GM18519 (cell line): ENCODE results near the gene GRIA3.

ENCODE experiments used
- ATAC-seq: cut with Tn5 transposase; IDR thresholded peaks from one replicate; pipeline ENCODE4 v1.9.1; 2021; ENCODE audit warnings: mild to moderate bottlenecking, moderate library complexity; ENCODE audit not compliant: unreplicated experiment, low FRiP score

GRIA3 gene

DNA sequence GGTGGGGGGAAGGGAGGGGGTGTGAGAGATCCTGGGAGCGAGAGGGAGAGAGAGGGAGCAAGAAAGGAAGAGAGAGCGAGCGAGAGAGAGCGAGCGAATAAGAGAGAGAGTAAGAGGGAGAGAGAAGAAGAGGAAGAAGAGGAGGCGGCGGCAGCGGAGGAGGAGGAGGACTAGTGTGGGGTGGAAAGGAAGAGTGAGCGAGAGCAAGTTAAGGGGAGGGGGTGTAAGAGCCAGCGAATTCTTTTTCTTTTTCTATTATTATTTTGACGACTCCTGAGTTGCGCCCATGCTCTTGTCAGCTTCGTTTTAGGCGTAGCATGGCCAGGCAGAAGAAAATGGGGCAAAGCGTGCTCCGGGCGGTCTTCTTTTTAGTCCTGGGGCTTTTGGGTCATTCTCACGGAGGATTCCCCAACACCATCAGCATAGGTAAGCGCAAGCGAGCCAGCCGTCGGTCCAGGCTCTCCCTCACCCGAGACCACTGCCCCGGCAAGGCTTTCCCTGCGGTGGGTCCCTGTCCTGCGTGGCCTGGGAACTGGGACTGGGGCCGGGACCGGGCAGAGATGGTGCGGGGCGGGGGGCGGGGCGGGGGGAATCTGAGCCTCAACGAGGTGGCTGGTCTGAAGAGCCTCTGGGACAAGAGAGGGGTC lies at the start of gene GRIA3:
TSS of gene GRIA3 (plus strand) at position 60 of the 647 bp plus-strand sequence. CDS start at position 318, 258 bp downstream.
- no peak for ATAC-seq

- no peak for ATAC-seq
Observed at GRCh38 chrX:123138473-123138872, 45.6 kb upstream of the GRIA3 start.

DNA sequence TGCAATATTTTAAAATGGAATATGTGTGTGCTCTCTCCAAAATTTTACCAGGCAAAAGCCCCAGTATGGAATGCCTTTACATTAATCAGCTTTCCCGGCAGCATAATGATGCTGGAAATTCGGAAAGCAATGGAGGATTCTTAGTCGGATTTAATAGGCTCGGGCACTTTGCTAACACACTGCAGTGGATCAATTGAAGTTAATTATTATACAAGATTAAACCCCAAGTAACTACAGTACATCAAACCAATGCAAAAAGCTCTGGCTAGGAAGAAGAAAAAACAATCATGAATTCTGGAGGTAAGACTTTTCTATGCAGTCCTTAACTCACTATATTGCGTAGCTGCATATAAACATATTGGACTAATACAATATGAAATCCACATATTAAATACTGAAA lies 43.6 kb upstream of the GRIA3 start:
- no peak for ATAC-seq

- no peak for ATAC-seq
Observed at GRCh38 chrX:123140904-123141303, 43.2 kb upstream of the GRIA3 start.

DNA sequence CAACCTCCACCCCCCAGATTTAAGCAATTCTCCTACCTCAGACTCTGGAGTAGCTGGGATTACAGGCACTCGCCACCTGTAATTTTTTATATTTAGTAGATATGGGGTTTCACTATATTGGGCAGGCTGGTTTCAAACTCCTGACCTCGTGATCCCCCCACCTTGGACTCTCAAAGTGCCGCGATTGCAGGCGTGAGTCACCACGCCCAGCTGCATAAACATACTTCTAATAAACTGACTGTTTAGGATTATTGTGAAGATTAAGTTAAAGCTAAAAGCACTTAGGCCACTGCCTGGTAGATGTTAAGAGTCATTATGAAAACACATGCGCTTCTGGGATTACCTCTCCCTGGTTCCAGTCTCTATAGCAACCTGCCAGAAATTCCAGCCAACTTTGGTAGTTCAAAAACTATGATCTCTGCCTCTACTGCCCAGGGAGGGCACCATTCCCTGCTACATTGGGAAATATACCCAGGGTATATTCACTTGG lies 30.2 kb upstream of the GRIA3 start:
- ATAC-seq: no peak

DNA sequence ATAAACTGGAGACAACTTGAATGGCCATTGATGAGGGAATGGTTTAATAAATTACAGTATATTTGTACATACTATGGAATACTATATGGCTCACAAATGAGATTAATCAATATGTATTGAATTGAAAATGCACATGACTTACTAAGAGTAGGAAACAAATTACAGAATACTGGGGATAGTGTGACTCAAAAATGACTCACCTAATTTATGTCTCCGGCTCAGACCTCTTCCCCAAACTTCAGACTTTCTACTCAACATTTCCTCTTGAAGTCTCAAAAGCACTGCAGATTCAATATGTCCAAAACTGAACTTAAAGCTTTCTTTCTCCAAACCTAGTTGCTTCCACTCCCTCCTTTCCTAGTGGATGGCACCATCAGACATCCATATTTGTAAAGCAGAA lies 28.8 kb upstream of the GRIA3 start:
- no peak for ATAC-seq

DNA sequence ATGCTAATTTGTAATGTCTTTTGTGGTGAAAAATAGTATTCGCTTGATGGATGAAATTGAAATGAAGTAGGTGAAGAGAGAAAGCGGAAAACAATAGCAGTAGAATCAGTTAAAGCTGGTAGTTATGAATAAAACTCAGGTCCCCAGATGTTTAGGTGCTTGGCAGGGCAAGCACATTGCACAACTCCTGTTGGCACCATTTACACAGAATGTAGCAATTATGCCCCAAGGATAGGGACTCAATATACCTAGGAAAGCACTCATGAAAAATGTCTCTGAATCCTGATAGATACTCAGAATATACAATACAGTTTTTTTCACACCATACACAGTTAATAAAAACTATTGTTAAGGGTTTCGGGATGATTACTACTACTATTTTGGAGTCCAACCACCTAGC lies 26.5 kb upstream of the GRIA3 start:
- no peak for ATAC-seq

- no peak for ATAC-seq
Observed at GRCh38 chrX:123159403-123159802, 24.7 kb upstream of the GRIA3 start.

DNA sequence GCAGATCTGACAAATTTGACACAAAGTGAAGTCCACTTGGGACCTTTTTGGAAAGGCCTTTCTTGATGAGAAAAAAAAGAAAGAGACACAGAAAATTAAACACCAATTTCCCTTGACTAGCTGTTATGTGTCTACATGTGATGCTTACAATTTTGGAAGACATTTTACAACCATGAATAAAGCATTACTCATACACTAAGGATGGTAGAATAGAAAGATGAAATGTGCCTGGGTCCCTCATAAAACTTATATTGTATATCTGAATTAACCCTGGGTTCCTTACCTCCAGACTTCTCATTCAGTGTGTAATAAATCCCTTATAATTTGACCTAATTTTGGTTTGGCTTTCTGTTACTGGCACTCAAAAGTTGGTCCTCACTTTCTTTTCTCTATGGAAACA lies 16.5 kb upstream of the GRIA3 start:
- no peak for ATAC-seq

GRCh38 chrX:123169247-123169901 lies 14.7 kb upstream of the GRIA3 start:
- ATAC-seq: no peak

GRCh38 chrX:123170546-123170945 lies 13.5 kb upstream of the GRIA3 start:
- no peak for ATAC-seq

DNA sequence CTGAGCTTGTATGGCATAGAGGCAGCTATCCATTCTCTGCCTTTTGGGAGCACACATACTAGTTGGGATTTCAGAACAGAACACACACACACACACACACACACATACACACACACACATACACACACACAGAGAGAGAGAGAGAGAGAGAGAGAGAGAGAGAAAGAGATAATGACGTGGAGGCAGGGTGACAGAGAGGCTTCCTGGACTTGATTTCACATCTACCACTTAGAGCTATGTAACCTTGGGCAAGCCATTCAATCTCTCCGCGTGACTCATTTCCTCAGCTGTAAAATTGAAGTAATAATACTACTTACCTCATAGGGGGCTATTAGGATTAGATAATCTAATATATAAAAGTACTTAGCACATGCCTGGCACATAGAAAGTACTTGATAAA lies 12.3 kb upstream of the GRIA3 start:
- no peak for ATAC-seq

DNA sequence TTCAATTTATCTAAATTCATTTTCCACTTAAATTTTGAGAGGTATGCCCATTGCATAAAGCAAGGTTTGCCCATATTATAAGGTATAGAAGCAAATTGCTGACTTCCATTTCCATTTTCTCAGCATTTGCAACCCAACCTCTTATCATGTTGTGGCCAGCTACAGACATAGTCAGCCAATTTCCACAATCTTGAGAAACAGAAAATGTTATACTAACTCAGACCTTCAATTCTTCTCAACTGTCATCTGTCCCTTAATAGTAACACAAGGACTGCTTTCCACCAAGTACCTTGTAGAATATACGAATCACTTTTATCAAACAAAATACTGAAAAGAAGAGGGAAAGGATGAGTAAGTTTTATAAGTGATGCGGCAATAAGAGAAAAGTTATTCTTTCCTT lies 11.2 kb upstream of the GRIA3 start:
- no peak for ATAC-seq

DNA sequence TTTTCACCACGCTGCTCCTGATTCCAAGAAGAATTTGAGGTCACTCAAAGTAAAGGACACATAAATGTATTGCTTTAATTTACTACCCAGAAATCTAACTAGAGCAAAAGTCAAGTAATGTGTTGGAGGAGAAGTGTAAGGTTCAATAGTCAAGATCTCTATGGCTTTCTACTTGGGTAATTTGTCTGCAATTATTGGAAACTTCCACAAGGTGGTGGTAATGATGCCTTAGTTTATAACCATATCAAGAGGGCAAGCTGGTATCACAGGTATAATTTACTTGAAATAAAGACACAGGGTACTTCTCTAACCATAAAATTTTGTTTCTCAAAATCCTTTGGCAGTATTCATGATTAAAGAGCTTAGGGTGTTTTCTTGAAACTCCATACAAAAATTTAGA lies 10.2 kb upstream of the GRIA3 start:
- ATAC-seq: peak; percentile 48

GRCh38 chrX:123175366-123176122 lies 8.5 kb upstream of the GRIA3 start:
- ATAC-seq: no peak

DNA sequence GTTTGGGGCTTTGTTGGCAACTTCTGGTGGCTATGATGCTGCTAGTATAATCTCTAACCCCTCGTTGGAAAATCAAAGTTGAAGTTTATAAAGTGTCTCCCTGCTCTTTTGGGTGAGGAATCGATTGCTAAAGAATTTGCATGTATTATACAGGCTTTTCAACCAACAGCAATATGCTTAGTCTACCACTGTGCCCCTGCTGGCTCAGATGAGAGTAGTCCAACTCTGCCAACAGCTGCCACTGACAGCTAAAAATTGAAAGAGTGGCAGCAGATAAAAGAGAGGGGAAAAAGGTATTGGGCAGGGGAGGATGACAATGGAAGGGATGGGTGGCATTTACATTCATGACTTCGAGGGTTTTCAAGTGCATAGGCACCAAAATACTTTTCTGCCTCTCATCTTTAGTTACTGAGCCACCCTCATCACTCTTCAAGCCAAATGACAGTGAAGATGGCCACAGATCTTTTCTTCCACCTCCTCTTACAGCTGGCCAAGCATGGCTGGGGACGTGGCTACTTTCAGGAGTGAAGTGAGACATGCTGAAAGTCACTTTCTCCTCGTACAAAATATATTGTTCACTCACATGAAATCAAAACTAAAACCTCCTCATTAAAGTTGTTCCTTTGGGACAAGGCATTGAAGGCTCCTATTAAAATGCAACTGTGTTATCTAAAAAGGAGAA lies 2.7 kb upstream of the GRIA3 start:
- ATAC-seq: no peak

GRCh38 chrX:123184866-123185276 lies 793 bp downstream of the GRIA3 start:
- ATAC-seq: no peak

GRCh38 chrX:123185721-123186120 lies 1.6 kb downstream of the GRIA3 start:
- ATAC-seq: no peak

DNA sequence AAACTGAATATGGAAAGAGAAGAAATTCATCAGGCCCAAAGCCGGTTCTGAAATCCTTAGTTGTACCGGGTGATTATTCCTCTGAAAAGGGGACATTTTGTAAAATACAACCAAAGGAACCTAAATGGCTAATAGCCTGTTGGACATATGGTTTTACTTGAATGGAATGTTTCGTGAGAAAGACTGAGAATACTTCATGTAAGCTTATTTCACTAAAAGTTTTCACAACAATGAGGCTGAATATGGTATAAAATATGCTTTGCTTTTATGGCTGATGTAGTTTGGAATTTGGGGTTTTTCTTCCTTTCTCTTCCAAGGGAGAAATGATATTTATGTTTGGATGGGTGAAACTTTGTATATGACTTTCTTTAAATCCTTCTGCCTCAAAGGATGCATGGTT lies 2.7 kb downstream of the GRIA3 start:
- no peak for ATAC-seq

GRCh38 chrX:123188081-123188480 lies 4.0 kb downstream of the GRIA3 start:
- no peak for ATAC-seq

- ATAC-seq: no peak
Observed at GRCh38 chrX:123189338-123189737, 5.3 kb downstream of the GRIA3 start.
